Measurements from ENCODE around the gene ANGEL2.

ANGEL2 gene

DNA sequence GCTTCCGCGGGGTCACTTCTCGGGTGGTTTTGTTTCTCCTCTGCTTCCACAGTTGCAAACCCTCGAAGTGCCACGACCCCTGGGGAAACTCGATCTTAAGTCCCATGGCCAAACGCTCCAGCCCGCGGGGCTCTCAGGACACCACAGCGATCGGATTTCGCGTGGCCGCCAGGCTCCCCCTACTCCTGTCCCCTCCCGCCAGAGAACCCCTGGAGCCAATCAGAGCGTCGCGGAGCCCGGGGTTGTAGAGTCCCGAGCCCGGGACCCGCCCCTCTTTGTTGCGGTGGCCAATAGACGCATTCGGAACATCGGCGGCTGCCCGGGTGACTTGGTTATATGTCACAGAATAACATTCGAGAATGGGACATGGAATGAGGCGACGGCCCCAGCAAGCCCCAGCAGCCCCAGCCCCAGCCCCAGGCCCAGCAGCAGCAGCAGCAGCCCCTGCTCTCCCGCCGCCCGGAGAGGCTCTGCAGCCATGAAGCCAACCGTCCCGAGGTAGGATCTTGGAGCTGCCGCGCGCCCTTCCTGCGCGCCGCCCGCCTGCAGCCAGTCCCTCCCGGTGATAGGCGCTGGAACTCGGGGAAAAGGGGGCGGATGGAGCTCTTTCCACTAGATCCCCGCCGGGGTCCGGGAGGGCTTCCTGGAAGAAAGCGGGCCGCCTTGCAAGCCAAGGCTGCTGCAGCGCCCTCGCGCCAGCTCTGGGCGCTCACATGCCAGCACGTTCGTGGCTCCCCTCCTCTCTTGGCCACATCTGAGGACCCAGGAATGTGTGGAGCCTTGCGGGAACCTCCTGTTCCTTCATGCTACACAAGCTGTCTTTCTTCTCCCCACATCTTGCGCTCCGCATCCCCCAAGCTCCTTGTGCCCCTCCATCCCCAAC is 65.2 kb downstream of the ANGEL2 start, which contains the start of gene VASH2:
Gene VASH2, plus strand, starts transcription at position 299 of the 883 bp plus-strand sequence. CDS start 1,002 bp downstream, outside the sequence.
- DNase-seq = no peak

DNA sequence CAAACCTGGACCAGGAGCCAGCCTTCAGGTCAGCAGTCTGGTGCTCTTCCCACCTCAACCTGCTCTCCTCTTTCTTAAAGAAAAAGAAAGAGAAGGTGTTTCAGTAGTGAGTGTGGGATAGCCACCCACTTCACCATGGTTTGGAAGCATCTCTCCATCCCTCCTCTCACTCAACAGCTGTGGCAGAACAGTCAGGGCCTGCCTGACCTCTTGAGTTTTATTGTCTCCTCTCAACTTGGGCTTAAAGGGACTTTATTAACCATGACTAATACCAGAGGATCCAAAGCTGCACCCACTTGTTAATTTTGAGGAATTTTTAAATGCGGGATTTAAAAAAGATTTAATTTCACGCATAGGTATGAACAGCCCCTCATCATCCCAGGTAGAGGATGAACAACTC is 65.9 kb downstream of the ANGEL2 start:
- no peak for DNase-seq

DNA sequence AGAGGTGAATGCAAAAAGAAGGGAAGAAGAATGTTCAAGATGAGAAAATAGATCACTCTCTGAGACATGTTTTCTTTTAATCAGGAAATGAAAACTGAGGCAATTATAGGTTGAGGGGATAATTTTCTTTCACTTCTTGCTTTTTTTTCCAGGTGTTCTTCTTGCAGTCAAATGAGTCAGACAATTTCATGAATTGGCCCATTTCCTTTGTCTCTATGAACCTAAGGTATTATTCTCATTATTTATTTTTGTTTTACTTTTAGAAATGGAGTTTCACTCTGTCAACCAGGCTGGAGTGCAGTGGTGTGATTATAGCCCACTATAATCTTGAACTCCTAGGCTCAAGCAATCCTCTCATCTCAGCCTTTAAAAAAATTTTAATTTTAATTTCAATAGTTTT is 68.8 kb downstream of the ANGEL2 start:
- DNase-seq = no peak

DNA sequence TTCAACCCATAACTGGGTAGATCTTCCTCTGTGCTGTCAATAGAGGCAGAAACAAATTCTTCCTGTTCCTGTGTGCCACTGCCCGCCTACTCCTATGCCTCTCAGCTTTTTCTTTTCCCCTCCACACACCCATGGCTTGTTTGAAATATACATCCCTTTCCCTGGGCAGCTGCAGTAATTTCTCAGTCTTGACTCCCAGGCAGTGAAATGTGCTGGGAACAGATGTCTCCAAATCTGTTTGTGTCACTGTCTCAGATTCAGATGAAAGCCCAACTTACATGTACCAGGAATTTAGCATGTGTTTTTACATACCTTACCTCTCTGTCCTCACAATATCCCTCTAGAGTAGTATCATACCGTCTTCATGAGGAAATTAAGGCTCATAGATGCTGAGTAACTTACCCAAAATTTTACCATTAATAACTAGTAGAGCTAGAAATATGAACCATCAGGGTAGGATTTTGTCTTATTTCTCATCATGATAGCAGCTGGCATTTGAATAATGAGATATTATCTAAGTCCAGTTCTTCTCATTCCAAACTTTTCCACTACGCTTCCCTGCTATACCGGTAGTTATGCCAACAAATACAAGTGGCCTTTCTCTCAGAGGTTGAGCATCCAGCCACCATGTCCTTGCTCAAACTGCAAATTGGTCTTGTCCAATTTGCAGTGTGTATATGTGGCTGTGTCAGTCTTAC is 70.1 kb downstream of the ANGEL2 start:
- DNase-seq = no peak

DNA sequence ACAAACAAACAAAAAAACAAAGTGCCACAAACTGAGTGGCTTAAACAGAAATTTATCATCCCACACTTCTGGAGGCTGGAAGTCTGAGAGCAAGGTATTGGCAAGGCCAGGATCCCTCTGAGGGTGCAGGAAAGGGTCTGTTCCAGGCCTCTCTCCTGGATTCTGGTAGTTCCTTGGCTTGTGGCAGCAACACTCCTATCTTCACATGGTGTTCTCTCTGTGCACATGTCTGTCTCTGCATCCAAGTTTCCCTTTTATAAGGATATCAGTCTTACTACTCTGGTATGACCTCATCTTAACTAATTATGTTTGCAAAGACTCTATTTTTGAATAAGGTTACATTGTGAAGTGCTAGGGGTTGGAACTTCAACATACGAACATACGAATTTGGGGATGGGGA is 70.6 kb downstream of the ANGEL2 start:
- DNase-seq = no peak

DNA sequence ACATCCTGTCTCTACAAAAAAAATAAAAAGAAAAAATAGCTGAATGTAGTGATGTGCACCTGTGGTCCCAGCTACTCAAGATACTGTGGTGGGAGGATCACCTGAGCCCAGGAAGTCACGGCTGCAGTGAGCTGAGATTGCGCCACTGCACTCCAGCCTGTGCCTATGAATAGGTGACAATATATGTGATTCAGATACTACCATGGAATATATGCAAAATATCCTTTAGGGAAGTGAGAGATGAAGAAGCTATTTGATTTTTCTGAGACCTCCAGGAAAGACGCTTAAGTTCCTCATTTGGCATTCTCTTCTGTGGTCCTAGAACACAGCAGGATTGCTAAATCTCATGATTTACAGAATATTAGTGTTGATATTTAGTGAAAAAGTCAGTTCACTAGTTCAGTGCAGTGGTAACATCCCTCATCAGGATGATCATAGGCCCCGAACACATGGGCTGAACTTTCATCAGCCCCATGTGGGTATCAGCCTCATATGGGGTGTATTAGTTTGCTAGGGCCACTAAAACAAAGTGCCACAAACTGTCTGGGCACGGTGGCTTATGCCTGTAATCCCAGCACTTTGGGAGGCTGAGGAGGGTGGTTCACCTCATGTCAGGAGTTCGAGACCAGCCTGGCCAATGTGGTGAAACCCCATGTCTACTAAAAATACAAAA is 71.3 kb downstream of the ANGEL2 start:
- DNase-seq = no peak

DNA sequence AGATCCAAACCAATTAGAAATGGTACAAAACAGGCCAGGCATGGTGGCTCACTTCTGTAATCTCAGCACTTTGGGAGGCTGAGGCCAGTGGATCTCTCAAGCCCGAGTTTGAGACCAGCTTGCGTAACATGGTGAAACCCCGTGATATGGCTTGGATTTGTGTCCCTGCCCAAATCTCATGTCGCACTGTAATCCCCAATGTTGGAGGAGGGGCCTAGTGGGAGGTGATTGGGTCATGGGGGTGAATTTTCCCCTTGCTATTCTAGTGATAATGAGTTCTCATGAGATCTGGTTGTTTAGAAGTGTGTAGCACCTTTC is 72.3 kb downstream of the ANGEL2 start:
- DNase-seq = no peak

DNA sequence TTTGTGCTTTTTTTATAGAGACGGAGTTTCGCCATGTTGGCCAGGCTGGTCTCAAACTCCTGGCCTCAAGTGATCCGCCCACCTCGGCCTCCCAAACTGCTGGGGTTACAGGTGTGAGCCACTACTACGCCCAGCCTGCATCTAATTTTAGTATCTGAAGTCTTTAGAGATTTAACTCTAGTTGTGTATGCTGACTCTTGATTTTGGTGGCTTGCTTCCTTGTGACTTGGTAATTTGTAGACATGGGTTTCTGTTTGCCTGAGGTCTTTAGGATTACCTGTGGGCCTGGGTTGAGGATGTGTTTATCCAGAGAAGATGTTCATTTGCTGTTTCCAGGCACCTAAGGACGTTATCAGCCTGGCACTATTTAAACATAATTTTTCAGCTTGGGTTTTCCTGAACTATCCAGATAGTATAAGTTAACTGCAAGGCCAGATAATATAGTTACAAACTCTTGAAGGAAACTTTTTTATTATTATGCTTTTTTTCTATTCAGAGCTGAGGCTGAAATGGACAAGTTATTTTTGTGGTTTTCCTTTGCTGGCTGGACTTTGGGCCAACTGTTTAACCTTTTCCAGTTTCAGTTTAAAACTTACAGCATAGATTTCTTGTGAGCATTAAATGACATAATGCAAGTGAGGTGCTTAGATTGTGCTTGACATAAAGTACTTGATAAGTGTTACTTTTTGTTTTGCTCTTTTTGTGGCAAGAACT is 72.8 kb downstream of the ANGEL2 start:
- DNase-seq = no peak
